ENCODE measurements around the gene EYA2.

EYA2 gene

GRCh38 chr20:47016068-47016664 is 121.5 kb downstream of the EYA2 start:
- Histone ChIP-seq H3K4me1 (ENCODE audit: control insufficient read depth, insufficient read depth, low read length) (peaks cover 6% of the 10 kb centered on the region), H3K4me3 (ENCODE audit: low read length) (no peak overlapping the region), H3K9ac (ENCODE audit: low read length) (no peak overlapping the region), H3K36me3 (ENCODE audit: control insufficient read depth, insufficient read depth, low read length) (no peaks in the 10 kb centered on the region), H3K27ac (ENCODE audit: low read depth, low read length) (no peak overlapping the region), H3K27me3 (ENCODE audit: control insufficient read depth, insufficient read depth, low read length) (no peaks in the 10 kb centered on the region)

- Histone ChIP-seq H3K4me1 (ENCODE audit: control insufficient read depth, insufficient read depth, low read length) (peaks cover 6% of the 10 kb centered on the region), H3K27me3 (ENCODE audit: control insufficient read depth, insufficient read depth, low read length) (no peaks in the 10 kb centered on the region), H3K4me3 (ENCODE audit: low read length) (no peak overlapping the region), H3K36me3 (ENCODE audit: control insufficient read depth, insufficient read depth, low read length) (no peaks in the 10 kb centered on the region), H3K9ac (ENCODE audit: low read length) (no peak overlapping the region), H3K27ac (ENCODE audit: low read depth, low read length) (no peak overlapping the region)
These were observed 123.7 kb downstream of the EYA2 start for GRCh38 chr20:47018381-47018780.

- peaks cover 9% of the 10 kb centered on the region for H3K4me1 ChIP-seq (ENCODE audit: control insufficient read depth, insufficient read depth, low read length)
- no peak overlapping the region for H3K4me3 ChIP-seq (ENCODE audit: low read length)
- H3K27me3 ChIP-seq (ENCODE audit: control insufficient read depth, insufficient read depth, low read length), result no peaks in the 10 kb centered on the region
- H3K27ac ChIP-seq (ENCODE audit: low read depth, low read length), result no peak overlapping the region
- no peak overlapping the region for H3K9ac ChIP-seq (ENCODE audit: low read length)
- no peaks in the 10 kb centered on the region for H3K36me3 ChIP-seq (ENCODE audit: control insufficient read depth, insufficient read depth, low read length)
These were observed 124.6 kb downstream of the EYA2 start for GRCh38 chr20:47019121-47019824.

GRCh38 chr20:47020231-47020630 is 125.6 kb downstream of the EYA2 start:
- H3K9ac ChIP-seq (ENCODE audit: low read length), result no peak overlapping the region
- peaks cover 19% of the 10 kb centered on the region for H3K4me1 ChIP-seq (ENCODE audit: control insufficient read depth, insufficient read depth, low read length)
- no peak overlapping the region for H3K27ac ChIP-seq (ENCODE audit: low read depth, low read length)
- no peaks in the 10 kb centered on the region for H3K36me3 ChIP-seq (ENCODE audit: control insufficient read depth, insufficient read depth, low read length)
- no peak overlapping the region for H3K4me3 ChIP-seq (ENCODE audit: low read length)
- no peaks in the 10 kb centered on the region for H3K27me3 ChIP-seq (ENCODE audit: control insufficient read depth, insufficient read depth, low read length)

- H3K4me3 ChIP-seq (ENCODE audit: low read length), result no peak overlapping the region
- no peak overlapping the region for H3K27ac ChIP-seq (ENCODE audit: low read depth, low read length)
- no peak overlapping the region for H3K9ac ChIP-seq (ENCODE audit: low read length)
- no peaks in the 10 kb centered on the region for H3K27me3 ChIP-seq (ENCODE audit: control insufficient read depth, insufficient read depth, low read length)
- H3K36me3 ChIP-seq (ENCODE audit: control insufficient read depth, insufficient read depth, low read length), result no peaks in the 10 kb centered on the region
- peaks cover 20% of the 10 kb centered on the region for H3K4me1 ChIP-seq (ENCODE audit: control insufficient read depth, insufficient read depth, low read length)
These were observed 127.2 kb downstream of the EYA2 start for GRCh38 chr20:47021850-47022249.

GRCh38 chr20:47024461-47024937 is 129.9 kb downstream of the EYA2 start:
- Histone ChIP-seq H3K4me3 (ENCODE audit: low read length) (no peak overlapping the region), H3K4me1 (ENCODE audit: control insufficient read depth, insufficient read depth, low read length) (peaks cover 17% of the 10 kb centered on the region), H3K9ac (ENCODE audit: low read length) (no peak overlapping the region), H3K27me3 (ENCODE audit: control insufficient read depth, insufficient read depth, low read length) (no peaks in the 10 kb centered on the region), H3K27ac (ENCODE audit: low read depth, low read length) (no peak overlapping the region), H3K36me3 (ENCODE audit: control insufficient read depth, insufficient read depth, low read length) (no peaks in the 10 kb centered on the region)

- Histone ChIP-seq H3K4me3 (ENCODE audit: low read length) (no peak overlapping the region), H3K27me3 (ENCODE audit: control insufficient read depth, insufficient read depth, low read length) (no peaks in the 10 kb centered on the region), H3K27ac (ENCODE audit: low read depth, low read length) (no peak overlapping the region), H3K9ac (ENCODE audit: low read length) (no peak overlapping the region), H3K4me1 (ENCODE audit: control insufficient read depth, insufficient read depth, low read length) (peaks cover 25% of the 10 kb centered on the region), H3K36me3 (ENCODE audit: control insufficient read depth, insufficient read depth, low read length) (no peaks in the 10 kb centered on the region)
These were observed 132.4 kb downstream of the EYA2 start for GRCh38 chr20:47027042-47027441.

GRCh38 chr20:47027456-47027855 is 132.8 kb downstream of the EYA2 start:
- Histone ChIP-seq H3K36me3 (ENCODE audit: control insufficient read depth, insufficient read depth, low read length) (no peaks in the 10 kb centered on the region), H3K4me3 (ENCODE audit: low read length) (no peak overlapping the region), H3K4me1 (ENCODE audit: control insufficient read depth, insufficient read depth, low read length) (peaks cover 25% of the 10 kb centered on the region), H3K27ac (ENCODE audit: low read depth, low read length) (no peak overlapping the region), H3K9ac (ENCODE audit: low read length) (no peak overlapping the region), H3K27me3 (ENCODE audit: control insufficient read depth, insufficient read depth, low read length) (no peaks in the 10 kb centered on the region)

- no peak overlapping the region for H3K9ac ChIP-seq (ENCODE audit: low read length)
- peaks cover 25% of the 10 kb centered on the region for H3K4me1 ChIP-seq (ENCODE audit: control insufficient read depth, insufficient read depth, low read length)
- no peaks in the 10 kb centered on the region for H3K27me3 ChIP-seq (ENCODE audit: control insufficient read depth, insufficient read depth, low read length)
- H3K27ac ChIP-seq (ENCODE audit: low read depth, low read length), result no peak overlapping the region
- no peak overlapping the region for H3K4me3 ChIP-seq (ENCODE audit: low read length)
- H3K36me3 ChIP-seq (ENCODE audit: control insufficient read depth, insufficient read depth, low read length), result no peaks in the 10 kb centered on the region
These were observed 133.8 kb downstream of the EYA2 start for GRCh38 chr20:47028487-47028886.

- Histone ChIP-seq H3K4me3 (ENCODE audit: low read length) (no peak overlapping the region), H3K27ac (ENCODE audit: low read depth, low read length) (peak overlapping the region; percentile 25)
These were observed 135.2 kb downstream of the EYA2 start for GRCh38 chr20:47029845-47030244.

GRCh38 chr20:47030271-47030810 is 135.7 kb downstream of the EYA2 start:
- Histone ChIP-seq H3K4me3 (ENCODE audit: low read length) (no peak overlapping the region), H3K27ac (ENCODE audit: low read depth, low read length) (peak overlapping the region; percentile 25), H3K4me1 (ENCODE audit: control insufficient read depth, insufficient read depth, low read length) (peaks cover 11% of the 10 kb centered on the region)

More at GRCh38 chr20:47029845-47030244, 135.2 kb downstream of the EYA2 start:
- Histone ChIP-seq H3K36me3 (ENCODE audit: control insufficient read depth, insufficient read depth, low read length) (no peaks in the 10 kb centered on the region), H3K27me3 (ENCODE audit: control insufficient read depth, insufficient read depth, low read length) (no peaks in the 10 kb centered on the region), H3K4me1 (ENCODE audit: control insufficient read depth, insufficient read depth, low read length) (peaks cover 16% of the 10 kb centered on the region), H3K9ac (ENCODE audit: low read length) (no peak overlapping the region)

GRCh38 chr20:47031004-47031403 is 136.4 kb downstream of the EYA2 start:
- peaks cover 10% of the 10 kb centered on the region for H3K4me1 ChIP-seq (ENCODE audit: control insufficient read depth, insufficient read depth, low read length)
- no peak overlapping the region for H3K9ac ChIP-seq (ENCODE audit: low read length)
- no peaks in the 10 kb centered on the region for H3K36me3 ChIP-seq (ENCODE audit: control insufficient read depth, insufficient read depth, low read length)
- H3K4me3 ChIP-seq (ENCODE audit: low read length), result no peak overlapping the region
- H3K27me3 ChIP-seq (ENCODE audit: control insufficient read depth, insufficient read depth, low read length), result no peaks in the 10 kb centered on the region
- peak overlapping the region; percentile 25 for H3K27ac ChIP-seq (ENCODE audit: low read depth, low read length)

More at GRCh38 chr20:47030271-47030810, 135.7 kb downstream of the EYA2 start:
- no peaks in the 10 kb centered on the region for H3K27me3 ChIP-seq (ENCODE audit: control insufficient read depth, insufficient read depth, low read length)
- no peak overlapping the region for H3K9ac ChIP-seq (ENCODE audit: low read length)
- H3K36me3 ChIP-seq (ENCODE audit: control insufficient read depth, insufficient read depth, low read length), result no peaks in the 10 kb centered on the region

Data from rectal smooth muscle tissue (tissue), 1 donor.